Erythroblast (primary cell): ENCODE results near the gene TTF1.

ENCODE experiments used
- GATA1 ChIP-seq: IDR thresholded peaks from 2 replicates; pipeline ENCODE4 v1.6.1; 2011; ENCODE audit warnings: low read depth, mild to moderate bottlenecking, control low read depth, low read length, moderate library complexity
- POLR2A ChIP-seq: IDR thresholded peaks from 2 replicates; pipeline ENCODE4 v1.6.1; 2011; ENCODE audit warnings: mild to moderate bottlenecking, low read length

GRCh38 chr9:132425675-132426062 lies 19.0 kb upstream of the TTF1 start:
- TF ChIP-seq POLR2A (no peak), GATA1 (no peak)
